Ovary (tissue), 9 donors: ENCODE data around the gene OR52L1. TPM values are rescaled to one million over a fixed set of nuclear protein-coding genes. Genes with fewer than 3 reads are reported as not detected.

ENCODE experiments used
- DNase-seq, 5 donors: peaks; one replicate each; pipeline ENCODE4 v3.0.0-alpha.2; 2019 to 2020
- H3K27ac ChIP-seq, 2 donors: fragments of 200-600 bp; one replicate each; pipeline versions ENCODE4 v1.5.1 to v1.8.0; 2019 to 2022
- H3K27me3 ChIP-seq: fragments of 200-600 bp; one replicate; pipeline ENCODE4 v1.8.0; 2022
- H3K36me3 ChIP-seq: fragments of 200-600 bp; sonication (generic); one replicate; pipeline ENCODE4 v1.5.1; 2019
- H3K4me1 ChIP-seq: one replicate; pipeline ENCODE4 v1.8.1; 2013; ENCODE audit warnings: mild to moderate bottlenecking, moderate library complexity; ENCODE audit not compliant: insufficient read depth
- H3K4me3 ChIP-seq: fragments of 200-600 bp; sonication (generic); one replicate; pipeline ENCODE4 v1.5.1; 2017
- H3K9me3 ChIP-seq, 2 donors: fragments of 200-600 bp in 1 of 2; sonication (generic) in 1 of 2; one replicate each; pipeline versions ENCODE4 v1.5.1 to v1.8.1; 2013 to 2019; ENCODE audit warnings: mild to moderate bottlenecking in 1 of 2, moderate library complexity in 1 of 2
- CTCF ChIP-seq, 3 donors: fragments of 450-650 bp in 2 of 3; fragments of 200-600 bp in 1 of 3; IDR thresholded peaks; one replicate each; pipeline versions ENCODE4 v1.5.1 to v1.8.0; 2016 to 2022; ENCODE audit warnings: antibody characterized with exemption in 3 of 3, mild to moderate bottlenecking in 1 of 3
- EP300 ChIP-seq: sonication (generic); formaldehyde crosslinking; IDR thresholded peaks from one replicate; pipeline ENCODE4 v1.6.1; 2017; ENCODE audit warnings: antibody characterized with exemption
- POLR2A ChIP-seq: fragments of 450-650 bp; IDR thresholded peaks from one replicate; pipeline ENCODE4 v1.6.1; 2017; ENCODE audit warnings: antibody characterized with exemption, mild to moderate bottlenecking, moderate library complexity
- WGBS, 3 donors: extraction: QIAGEN DNeasy Blood & Tissue Kit in 1 of 3; methylation state at CpG; one replicate each; pipeline versions ENCODE4 v1.1.5 to v1.1.7; 2013 to 2017; 5-methylcytosine and 5-hydroxymethylcytosine counted together
- intact Hi-C, 4 donors: fragments of 100-400 bp; cut with DNase I; formaldehyde crosslinking; loops; one replicate each; pipeline versions ENCODE4 v1.11.0 to v1.15.1; 2022 to 2023
- polyA plus RNA-seq, 2 donors: library from polyadenylated mRNA; stranded (reverse); fragments of 200-250 nt in 1 of 2; fragments of 350-450 nt in 1 of 2; fragmentation: Illumina TruSeq in 1 of 2; extraction: RNeasy Lipid Tissue Mini Kit (QIAGEN cat#74804) in 1 of 2; gene quantifications; one replicate each; pipeline ENCODE4 v1.2.3, GENCODE V29; 2013 to 2014
- total RNA-seq, 7 donors: library from RNA; depleted of rRNA in 2 of 7; stranded (reverse); fragments of >200 nt in 2 of 7; fragmentation: NEBNext Ultra II Directional in 3 of 7; extraction: Animal tissue kit (Norgen Biotek cat#: 25700) in 3 of 7; gene quantifications; one replicate each; pipeline versions ENCODE4 v1.1.0 to v1.2.4, GENCODE V29; 2016 to 2023
- donor health status: DM: no; HTN: no; CAD: no; lungs with moderate emphysema.
- donor health status: DM: no; HTN: no; CAD: no.
- donor health status: Bipolar disorder and iron deficiency.
- donor health status: DM: yes; HTN: yes; CAD: no.
- donor health status: DM: no; HTN: no; CAD: no.
- donor health status: DM: yes; HTN: yes; CAD: no.

Gene OR52L1
- total and polyA plus RNA-seq, 9 donors: not detected

- no peaks in the 10 kb centered on the region for H3K4me1 ChIP-seq
- H3K27ac ChIP-seq: no peak overlapping the region
- no peak overlapping the region for H3K4me3 ChIP-seq
- H3K36me3 ChIP-seq: no peaks in the 10 kb centered on the region
- intact Hi-C loops: no loop called here
- TF ChIP-seq POLR2A: no peak
- no peak for TF ChIP-seq EP300
- no peak for TF ChIP-seq CTCF (IDR thresholded peaks at IDR 0.05)
- no peaks in the 10 kb centered on the region for H3K9me3 ChIP-seq
- DNase-seq: no peak
- H3K27me3 ChIP-seq: no peaks in the 10 kb centered on the region
Measured at GRCh38 chr11:6006395-6006794, 19.6 kb upstream of the OR52L1 start.

DNA sequence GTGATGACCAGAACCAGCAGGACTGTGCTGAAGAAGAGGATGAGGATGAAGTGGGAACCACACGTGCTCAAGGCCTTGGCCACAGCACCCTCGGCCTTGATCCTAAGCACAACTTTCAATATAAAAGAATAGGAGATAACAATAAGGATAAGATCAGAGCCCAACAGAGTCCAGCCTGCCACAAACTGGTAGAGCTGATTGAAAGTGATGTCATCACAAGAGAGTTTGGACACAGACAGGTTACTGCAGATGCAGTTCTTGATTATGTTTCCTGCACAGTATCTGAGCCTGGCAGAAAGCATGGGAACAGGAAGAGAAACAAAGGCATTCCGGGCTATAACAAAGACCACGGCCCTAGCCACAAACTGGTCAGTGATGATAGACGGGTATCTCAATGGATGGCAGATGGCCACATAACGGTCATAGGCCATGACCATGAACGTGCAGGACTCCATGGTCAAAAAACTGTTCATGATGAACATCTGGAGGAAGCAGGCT is 15.5 kb upstream of the OR52L1 start:
- DNase-seq: no peak
- 64 to 68% (median 66%) methylated on average over 7 of the region's 7 CpGs for WGBS, 3 donors
- intact Hi-C loops: no loop called here
- no peaks in the 10 kb centered on the region for H3K4me1 ChIP-seq
- no peaks in the 10 kb centered on the region for H3K9me3 ChIP-seq
- no peaks in the 10 kb centered on the region for H3K36me3 ChIP-seq
- H3K27me3 ChIP-seq: no peaks in the 10 kb centered on the region
- TF ChIP-seq EP300: no peak
- no peak for TF ChIP-seq CTCF (IDR thresholded peaks at IDR 0.05)
- TF ChIP-seq POLR2A: no peak
- H3K4me3 ChIP-seq: no peak overlapping the region
- no peak overlapping the region for H3K27ac ChIP-seq

DNA sequence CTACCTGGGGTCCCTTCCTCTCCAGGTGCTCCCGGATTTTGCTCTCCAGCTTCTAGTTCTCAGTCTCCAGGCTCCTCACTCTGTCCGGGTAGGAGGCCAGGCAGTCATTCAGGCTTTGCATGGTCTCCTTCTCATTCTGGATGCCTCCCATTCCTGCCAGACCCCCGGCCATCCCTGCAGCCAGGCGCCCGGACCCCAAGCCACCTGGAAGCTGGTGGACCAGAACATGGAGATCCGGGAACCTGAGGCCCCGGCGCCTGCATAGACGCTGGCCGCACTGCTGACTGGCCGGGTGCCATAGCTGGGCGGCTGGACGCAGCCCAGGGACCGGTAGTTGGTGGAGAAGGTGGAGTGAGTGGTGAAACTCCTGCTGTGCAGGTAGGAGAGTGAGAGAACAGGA is 8.0 kb upstream of the OR52L1 start:
- intact Hi-C loops: no loop called here
- Histone ChIP-seq H3K4me1 (no peaks in the 10 kb centered on the region), H3K4me3 (no peak overlapping the region), H3K36me3 (no peaks in the 10 kb centered on the region), H3K27me3 (no peaks in the 10 kb centered on the region), H3K9me3 (no peaks in the 10 kb centered on the region), H3K27ac (no peak overlapping the region)
- TF ChIP-seq POLR2A: no peak
- no peak for TF ChIP-seq CTCF (IDR thresholded peaks at IDR 0.05)
- TF ChIP-seq EP300: no peak
- no peak for DNase-seq
- WGBS, 3 donors: 84 to 92% (median 85%) methylated on average over 14 of the region's 14 CpGs

DNA sequence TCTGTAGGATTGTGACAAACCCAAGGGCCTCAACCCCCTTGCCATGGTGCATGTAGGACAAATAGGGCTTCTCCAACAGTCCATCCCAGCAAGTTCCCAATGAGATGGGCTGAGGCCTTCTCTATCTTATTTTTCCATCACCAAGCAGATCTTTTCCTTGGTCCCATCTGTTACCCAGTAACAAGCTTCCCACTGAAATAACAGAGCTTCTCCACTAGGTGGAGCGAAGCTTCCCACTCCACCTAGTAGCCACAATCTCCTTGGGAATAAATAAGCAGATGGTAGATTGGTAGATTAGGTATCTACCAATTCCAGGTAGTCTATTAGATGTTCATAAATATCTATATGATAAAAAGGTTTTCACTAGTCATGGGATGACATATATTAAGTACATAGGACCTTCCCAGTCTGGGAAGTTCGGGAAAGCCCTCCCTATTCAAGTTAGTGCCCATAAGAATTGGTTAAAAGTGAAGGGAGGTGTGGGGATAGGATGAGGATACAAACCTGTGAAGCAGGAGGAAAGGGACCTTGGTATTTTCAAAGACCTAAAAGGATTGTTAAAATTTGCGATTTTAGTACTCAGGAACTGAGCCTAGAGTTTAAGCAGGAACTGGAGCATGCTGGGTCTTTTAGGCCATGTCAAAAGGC is 5.9 kb upstream of the OR52L1 start:
- H3K27me3 ChIP-seq: no peaks in the 10 kb centered on the region
- H3K9me3 ChIP-seq: no peaks in the 10 kb centered on the region
- DNase-seq: no peak
- intact Hi-C loops: no loop called here
- H3K4me3 ChIP-seq: no peak overlapping the region
- H3K4me1 ChIP-seq: no peaks in the 10 kb centered on the region
- H3K27ac ChIP-seq: no peak overlapping the region
- WGBS, 3 donors: 46 to 56% (median 47%) methylated on average over 3 of the region's 3 CpGs
- no peaks in the 10 kb centered on the region for H3K36me3 ChIP-seq
- no peak for TF ChIP-seq EP300
- no peak for TF ChIP-seq POLR2A
- TF ChIP-seq CTCF (IDR thresholded peaks at IDR 0.05): no peak
